ENCODE measurements around the gene BCORL1.

The BCORL1 gene

GRCh38 chrX:129998021-129998420 lies 15.6 kb downstream of the BCORL1 start:
- no peak overlapping the region for H3K27ac ChIP-seq (ENCODE audit: low read length)
- H3K9ac ChIP-seq (ENCODE audit: low read length): no peak overlapping the region
- no peaks in the 10 kb centered on the region for H3K27me3 ChIP-seq (replicated peaks; ENCODE audit: insufficient read depth, low read length)
- no peak for DNase-seq
- H4K20me1 ChIP-seq (ENCODE audit: insufficient read depth, low read length): no peaks in the 10 kb centered on the region
- H3K36me3 ChIP-seq (replicated peaks; ENCODE audit: insufficient read depth, low read length): no peaks in the 10 kb centered on the region
- no peaks in the 10 kb centered on the region for H3K9me2 ChIP-seq (replicated peaks; ENCODE audit: insufficient read depth, low read length)
- H3K9me3 ChIP-seq (replicated peaks; ENCODE audit: insufficient read depth, low read length): no peaks in the 10 kb centered on the region
- no peaks in the 10 kb centered on the region for H3F3A ChIP-seq (ENCODE audit: insufficient read depth, low read length)
- no peak overlapping the region for H3K4me2 ChIP-seq (ENCODE audit: low read depth, low read length)
- no peaks in the 10 kb centered on the region for H3K4me1 ChIP-seq (ENCODE audit: low read length)
- H2AFZ ChIP-seq (ENCODE audit: low read length): no peak overlapping the region
- H3K79me2 ChIP-seq (ENCODE audit: low read length): no peaks in the 10 kb centered on the region
- TF ChIP-seq CTCF (IDR thresholded peaks at IDR 0.05; ENCODE audit: low read length) (no peak), EZH2 (optimal IDR thresholded peaks at IDR 0.05; ENCODE audit: low read depth, low read length) (no peak), EZH2phosphoT487 (IDR thresholded peaks at IDR 0.05; ENCODE audit: low read length) (no peak)
- H3K4me3 ChIP-seq (ENCODE audit: low read length): no peak overlapping the region

- H3K27me3 ChIP-seq (replicated peaks; ENCODE audit: insufficient read depth, low read length): no peaks in the 10 kb centered on the region
- H4K20me1 ChIP-seq (ENCODE audit: insufficient read depth, low read length): no peaks in the 10 kb centered on the region
- no peaks in the 10 kb centered on the region for H3K4me1 ChIP-seq (ENCODE audit: low read length)
- TF ChIP-seq EZH2phosphoT487 (IDR thresholded peaks at IDR 0.05; ENCODE audit: low read length) (no peak), EZH2 (optimal IDR thresholded peaks at IDR 0.05; ENCODE audit: low read depth, low read length) (no peak), CTCF (IDR thresholded peaks at IDR 0.05; ENCODE audit: low read length) (no peak)
- H3K9me3 ChIP-seq (replicated peaks; ENCODE audit: insufficient read depth, low read length): no peaks in the 10 kb centered on the region
- no peak for DNase-seq
- no peak overlapping the region for H3K27ac ChIP-seq (ENCODE audit: low read length)
- H3K79me2 ChIP-seq (ENCODE audit: low read length): no peaks in the 10 kb centered on the region
- no peak overlapping the region for H3K9ac ChIP-seq (ENCODE audit: low read length)
- no peak overlapping the region for H3K4me2 ChIP-seq (ENCODE audit: low read depth, low read length)
- H2AFZ ChIP-seq (ENCODE audit: low read length): no peak overlapping the region
- no peaks in the 10 kb centered on the region for H3F3A ChIP-seq (ENCODE audit: insufficient read depth, low read length)
- H3K36me3 ChIP-seq (replicated peaks; ENCODE audit: insufficient read depth, low read length): no peaks in the 10 kb centered on the region
- H3K9me2 ChIP-seq (replicated peaks; ENCODE audit: insufficient read depth, low read length): no peaks in the 10 kb centered on the region
- H3K4me3 ChIP-seq (ENCODE audit: low read length): no peak overlapping the region
These were observed 19.5 kb downstream of the BCORL1 start for GRCh38 chrX:130001893-130002292.

GRCh38 chrX:130002541-130002940 lies 20.1 kb downstream of the BCORL1 start:
- H3K4me2 ChIP-seq (ENCODE audit: low read depth, low read length): no peak overlapping the region
- H3K9me2 ChIP-seq (replicated peaks; ENCODE audit: insufficient read depth, low read length): no peaks in the 10 kb centered on the region
- no peak for DNase-seq
- H3K9me3 ChIP-seq (replicated peaks; ENCODE audit: insufficient read depth, low read length): no peaks in the 10 kb centered on the region
- H3K27me3 ChIP-seq (replicated peaks; ENCODE audit: insufficient read depth, low read length): no peaks in the 10 kb centered on the region
- no peaks in the 10 kb centered on the region for H3K36me3 ChIP-seq (replicated peaks; ENCODE audit: insufficient read depth, low read length)
- H3K79me2 ChIP-seq (ENCODE audit: low read length): no peaks in the 10 kb centered on the region
- TF ChIP-seq EZH2 (optimal IDR thresholded peaks at IDR 0.05; ENCODE audit: low read depth, low read length): no peak
- no peak for TF ChIP-seq CTCF (IDR thresholded peaks at IDR 0.05; ENCODE audit: low read length)
- no peak for TF ChIP-seq EZH2phosphoT487 (IDR thresholded peaks at IDR 0.05; ENCODE audit: low read length)
- no peak overlapping the region for H2AFZ ChIP-seq (ENCODE audit: low read length)
- H3K9ac ChIP-seq (ENCODE audit: low read length): no peak overlapping the region
- no peaks in the 10 kb centered on the region for H3K4me1 ChIP-seq (ENCODE audit: low read length)
- H4K20me1 ChIP-seq (ENCODE audit: insufficient read depth, low read length): no peaks in the 10 kb centered on the region
- H3K27ac ChIP-seq (ENCODE audit: low read length): no peak overlapping the region
- H3K4me3 ChIP-seq (ENCODE audit: low read length): no peak overlapping the region
- no peaks in the 10 kb centered on the region for H3F3A ChIP-seq (ENCODE audit: insufficient read depth, low read length)

Data from MM.1S (cell line).